MM.1S (cell line): ENCODE results near the gene RFX2.

Experiments
- EZH2 ChIP-seq: fragments of 300-600 bp; sonication (generic); optimal IDR thresholded peaks from 2 replicates; pipeline ENCODE3; 2017; ENCODE audit warnings: low read depth, mild to moderate bottlenecking, antibody characterized with exemption, low read length, mixed read lengths
- EZH2phosphoT487 ChIP-seq: fragments of 300-600 bp; sonication (generic); IDR thresholded peaks from 2 replicates; pipeline ENCODE4 v1.6.1; 2018; ENCODE audit warnings: antibody characterized with exemption, low read length
- TF ChIP-seq, protein P1 (sequence below): fragments of 300-600 bp; sonication (generic); IDR thresholded peaks from 2 replicates; pipeline ENCODE4 v1.5.1; 2016; ENCODE audit warnings: antibody characterized with exemption, low read length, mixed read lengths

DNA sequence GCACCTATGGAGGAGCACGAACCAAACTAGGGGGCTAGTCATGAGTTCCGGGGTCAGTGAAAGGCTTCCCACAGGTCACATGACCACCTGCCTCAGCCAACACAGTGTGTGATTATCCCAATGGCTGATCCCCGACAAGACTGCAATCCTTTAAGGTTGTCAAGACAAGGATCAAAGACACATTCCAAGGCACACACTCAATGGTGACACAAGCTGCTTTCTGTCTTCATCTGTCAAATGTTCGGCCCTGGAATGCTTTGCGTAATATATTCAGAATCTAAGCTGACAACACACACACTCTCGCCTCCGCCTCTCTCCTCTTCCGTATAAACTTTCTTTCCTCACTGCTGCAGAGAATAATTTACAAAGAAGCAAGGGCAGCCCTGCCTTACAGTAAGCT, 144.1 kb downstream of the RFX2 start:
- TF ChIP-seq, protein P1, sequence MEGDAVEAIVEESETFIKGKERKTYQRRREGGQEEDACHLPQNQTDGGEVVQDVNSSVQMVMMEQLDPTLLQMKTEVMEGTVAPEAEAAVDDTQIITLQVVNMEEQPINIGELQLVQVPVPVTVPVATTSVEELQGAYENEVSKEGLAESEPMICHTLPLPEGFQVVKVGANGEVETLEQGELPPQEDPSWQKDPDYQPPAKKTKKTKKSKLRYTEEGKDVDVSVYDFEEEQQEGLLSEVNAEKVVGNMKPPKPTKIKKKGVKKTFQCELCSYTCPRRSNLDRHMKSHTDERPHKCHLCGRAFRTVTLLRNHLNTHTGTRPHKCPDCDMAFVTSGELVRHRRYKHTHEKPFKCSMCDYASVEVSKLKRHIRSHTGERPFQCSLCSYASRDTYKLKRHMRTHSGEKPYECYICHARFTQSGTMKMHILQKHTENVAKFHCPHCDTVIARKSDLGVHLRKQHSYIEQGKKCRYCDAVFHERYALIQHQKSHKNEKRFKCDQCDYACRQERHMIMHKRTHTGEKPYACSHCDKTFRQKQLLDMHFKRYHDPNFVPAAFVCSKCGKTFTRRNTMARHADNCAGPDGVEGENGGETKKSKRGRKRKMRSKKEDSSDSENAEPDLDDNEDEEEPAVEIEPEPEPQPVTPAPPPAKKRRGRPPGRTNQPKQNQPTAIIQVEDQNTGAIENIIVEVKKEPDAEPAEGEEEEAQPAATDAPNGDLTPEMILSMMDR = no peak
- no peak for TF ChIP-seq EZH2
- no peak for TF ChIP-seq EZH2phosphoT487
